CD4-positive, alpha-beta memory T cell (primary cell): ENCODE results near the gene SMCHD1. TPM values are rescaled to one million over a fixed set of nuclear protein-coding genes. Genes with fewer than 3 reads are reported as not detected.
A peak's percentile ranks its signal among the peaks of the same experiment; 100 is the strongest.

Experiments
- CTCF ChIA-PET: fragments of 350-600 bp; sonication (Branson Sonifier 250); formaldehyde crosslinking; loops from one replicate; lab custom pipeline; 2021; ENCODE audit warnings: inconsistent platforms; ENCODE audit not compliant: partially characterized antibody; lab: Charles Lee
- POLR2A ChIA-PET: fragments of 350-600 bp; sonication (Branson Sonifier 250); formaldehyde crosslinking; loops from one replicate; lab custom pipeline; 2021; ENCODE audit not compliant: partially characterized antibody; lab: Charles Lee
- DNase-seq, 5 donors: peaks; one replicate each; pipeline versions ENCODE4 v3.0.0 to v3.0.0-alpha.2; 2020 to 2022; ENCODE audit warnings: mixed read lengths in 1 of 5
- H3K27ac ChIP-seq: one replicate; pipeline ENCODE4 v1.7.0; 2013; ENCODE audit warnings: low read depth, low read length
- H3K27me3 ChIP-seq: 2 replicates; pipeline ENCODE4 v1.7.0; 2013; ENCODE audit warnings: mild to moderate bottlenecking, low read length, moderate library complexity; ENCODE audit not compliant: insufficient read depth
- H3K36me3 ChIP-seq: 2 replicates; pipeline ENCODE4 v1.7.0; 2013; ENCODE audit warnings: mild to moderate bottlenecking, low read length, moderate library complexity; ENCODE audit not compliant: insufficient read depth
- H3K4me1 ChIP-seq: 2 replicates; pipeline ENCODE4 v1.7.0; 2013; ENCODE audit warnings: mild to moderate bottlenecking, low read length, moderate library complexity; ENCODE audit not compliant: insufficient read depth
- H3K4me3 ChIP-seq, 2 donors: one replicate each; pipeline ENCODE4 v1.7.0; 2013; ENCODE audit warnings: low read length in 2 of 2, mild to moderate bottlenecking in 1 of 2
- H3K9me3 ChIP-seq, 2 donors: one replicate each; pipeline ENCODE4 v1.7.0; 2013; ENCODE audit warnings: low read length in 2 of 2, control low read depth in 1 of 2; ENCODE audit not compliant: control insufficient read depth in 1 of 2
- H3K27ac Mint-ChIP-seq, 7 donors: one replicate each; pipeline ENCODE4 v1.8.0; 2020 to 2021; ENCODE audit warnings: mixed read lengths in 7 of 7, mild to moderate bottlenecking in 6 of 7, inconsistent platforms in 3 of 7, moderate library complexity in 3 of 7
- H3K27me3 Mint-ChIP-seq, 2 donors: one replicate each; pipeline ENCODE4 v1.8.0; 2020 to 2021; ENCODE audit warnings: mixed read lengths in 2 of 2
- H3K36me3 Mint-ChIP-seq, 2 donors: one replicate each; pipeline ENCODE4 v1.8.0; 2020 to 2021; ENCODE audit warnings: mixed read lengths in 2 of 2, inconsistent platforms in 1 of 2, mild to moderate bottlenecking in 1 of 2
- H3K4me1 Mint-ChIP-seq, 4 donors: one replicate each; pipeline ENCODE4 v1.8.0; 2020 to 2021; ENCODE audit warnings: mixed read lengths in 4 of 4, mild to moderate bottlenecking in 1 of 4
- H3K4me3 Mint-ChIP-seq, 8 donors: one replicate each; pipeline ENCODE4 v1.8.0; 2020 to 2021; ENCODE audit warnings: mixed read lengths in 8 of 8, mild to moderate bottlenecking in 7 of 8, moderate library complexity in 6 of 8, inconsistent platforms in 3 of 8
- H3K9me3 Mint-ChIP-seq, 8 donors: one replicate each; pipeline ENCODE4 v1.8.0; 2020 to 2021; ENCODE audit warnings: mixed read lengths in 8 of 8, mild to moderate bottlenecking in 5 of 8, inconsistent platforms in 3 of 8, moderate library complexity in 1 of 8
- intact Hi-C: fragments of 100-400 bp; cut with micrococcal nuclease; formaldehyde crosslinking; loops from one replicate; pipeline ENCODE4 v1.15.1; 2023
- polyA plus RNA-seq, 2 donors: library from polyadenylated mRNA; unstranded; fragments of 300-500 nt; fragmentation: Illumina TruSeq; gene quantifications; one replicate each; pipeline ENCODE4 v1.2.3, GENCODE V29; 2021
- total RNA-seq, 2 experiments: library from RNA; stranded (reverse); gene quantifications; one replicate each; pipeline ENCODE4 v1.2.3, GENCODE V29; 2021

Gene SMCHD1
- 100 to 1,000 TPM; 268 to 288 TPM for total RNA-seq
- polyA plus RNA-seq: 10 to 100 TPM; 22.1 to 60.9 TPM

DNA sequence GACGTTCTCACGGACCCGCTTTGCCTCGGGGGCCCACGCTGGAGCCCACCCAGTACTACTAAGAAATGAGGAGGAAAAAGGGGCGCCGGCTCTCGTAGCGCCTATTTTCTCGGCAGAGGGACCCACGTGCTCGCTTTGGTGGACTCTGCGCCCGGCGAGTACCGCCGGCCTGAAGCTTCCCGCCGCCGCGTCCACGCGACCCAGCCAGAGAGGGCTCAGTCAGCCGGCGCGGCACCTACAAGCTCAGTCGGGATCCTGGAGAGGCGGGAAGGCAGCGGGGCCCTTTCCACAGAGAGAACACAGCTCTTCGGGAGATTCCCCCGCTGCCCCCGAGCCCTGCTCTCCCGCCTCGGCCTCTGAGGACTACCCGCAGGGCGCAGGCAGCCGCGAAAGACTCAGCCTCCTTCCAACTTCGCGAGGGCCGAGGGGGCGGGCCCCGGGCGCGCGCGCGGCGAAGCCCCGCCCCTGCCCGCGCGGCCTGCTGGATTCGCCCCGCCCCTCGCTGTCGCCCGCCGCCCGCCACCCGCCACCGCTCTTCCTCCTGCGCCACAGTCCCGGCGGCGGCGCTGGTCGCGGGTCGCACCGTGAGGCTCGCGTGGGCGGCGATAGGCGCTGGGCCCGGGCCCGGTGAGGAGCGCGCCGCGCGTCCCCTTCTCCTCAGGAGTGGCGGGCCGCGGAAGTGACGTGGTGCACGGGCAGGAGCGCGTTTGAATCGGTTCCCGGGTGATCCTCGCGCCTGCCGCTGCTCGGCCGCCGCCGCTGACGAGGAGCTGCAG, at the start of gene SMCHD1:
Gene SMCHD1, plus strand, starts transcription at position 549 of the 776 bp plus-strand sequence. CDS start 350 bp downstream, outside the sequence.
- ChIA-PET CTCF (interaction anchor here (0.9 to 5.5 kb wide), 13 partner anchors 10 to 330 kb away, joined by 3 to 75 read pairs (median 5); partner anchors contain the start of genes METTL4 and NDC80), POLR2A (interaction anchor here (0.6 to 6.3 kb wide), 40 partner anchors 10 to 594 kb away, joined by 3 to 698 read pairs (median 6); partner anchors contain the start of genes METTL4, MYL12A and NDC80)
- Mint-ChIP-seq H3K9me3 (no peaks in the 10 kb centered on the region), H3K4me1 (peaks cover 17 to 38% (median 27%) of the 10 kb centered on the region in 4 donors), H3K4me3 (peak within 1 kb of the TSS; percentile 89 to 99 (median 98)), H3K27ac (peak within 1 kb of the TSS; percentile 93 to 99 (median 98)), H3K36me3 (peaks cover 6 to 31% of the 10 kb centered on the region in 2 donors), H3K27me3 (no peaks in the 10 kb centered on the region)
- H3K9me3 ChIP-seq: no peaks in the 10 kb centered on the region
- H3K27ac ChIP-seq: peak within 1 kb of the TSS; percentile 99
- intact Hi-C loops: loop anchor here (1.0 to 10.0 kb wide), 8 partner anchors 14 to 789 kb away; partner anchors contain the start of genes LPIN2, METTL4 and NDC80
- peaks cover 23% of the 10 kb centered on the region for H3K4me1 ChIP-seq
- H3K4me3 ChIP-seq: peak within 1 kb of the TSS; percentile 66 to 98
- peak; percentile 88 to 92 (median 90) for DNase-seq
- H3K27me3 ChIP-seq: no peaks in the 10 kb centered on the region
- no peaks in the 10 kb centered on the region for H3K36me3 ChIP-seq

DNA sequence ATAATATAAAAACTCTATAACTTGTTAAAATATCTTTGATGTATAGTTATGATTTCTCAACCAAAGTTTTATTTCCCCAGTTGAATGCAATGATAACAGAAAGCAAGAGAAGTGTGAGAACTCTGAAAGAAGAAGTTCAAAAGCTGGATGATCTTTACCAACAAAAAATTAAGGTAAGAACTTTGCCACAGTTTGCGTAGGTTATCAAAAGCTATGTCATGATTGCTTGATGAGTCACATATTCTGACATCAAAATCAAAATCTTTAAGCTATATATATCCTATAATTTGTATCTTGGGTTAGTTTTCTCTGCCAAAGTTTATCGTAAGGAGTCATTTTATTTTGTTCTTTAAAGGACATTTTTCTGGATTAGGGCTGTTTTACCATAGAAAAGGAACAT, 49.2 kb upstream of the SMCHD1 start:
- Histone ChIP-seq H3K4me1 (peaks cover 59% of the 10 kb centered on the region), H3K9me3 (no peaks in the 10 kb centered on the region), H3K27me3 (no peaks in the 10 kb centered on the region), H3K36me3 (no peaks in the 10 kb centered on the region), H3K27ac (peak overlapping the region; percentile 55), H3K4me3 (peak overlapping the region in 1 of 2 donors; percentile 8)
- Mint-ChIP-seq H3K9me3 (no peaks in the 10 kb centered on the region), H3K36me3 (peaks cover 2 to 10% of the 10 kb centered on the region in 2 donors), H3K27me3 (no peaks in the 10 kb centered on the region), H3K27ac (peak overlapping the region; percentile 76 to 97 (median 93)), H3K4me1 (peaks cover 35 to 52% (median 44%) of the 10 kb centered on the region in 4 donors), H3K4me3 (peak overlapping the region; percentile 52 to 89 (median 66))
- intact Hi-C loops: no loop called here
- ChIA-PET CTCF (interaction anchor here (0.9 to 3.2 kb wide), 10 partner anchors 11 to 457 kb away, joined by 3 to 25 read pairs (median 6); partner anchors contain the start of gene SMCHD1), POLR2A (interaction anchor here (0.6 to 12.4 kb wide), 20 partner anchors 9 to 102 kb away, joined by 3 to 282 read pairs (median 4); partner anchors contain the start of genes METTL4, NDC80 and SMCHD1)
- DNase-seq: peak in 4 of 5 donors; percentile 41 to 54 (median 46)

DNA sequence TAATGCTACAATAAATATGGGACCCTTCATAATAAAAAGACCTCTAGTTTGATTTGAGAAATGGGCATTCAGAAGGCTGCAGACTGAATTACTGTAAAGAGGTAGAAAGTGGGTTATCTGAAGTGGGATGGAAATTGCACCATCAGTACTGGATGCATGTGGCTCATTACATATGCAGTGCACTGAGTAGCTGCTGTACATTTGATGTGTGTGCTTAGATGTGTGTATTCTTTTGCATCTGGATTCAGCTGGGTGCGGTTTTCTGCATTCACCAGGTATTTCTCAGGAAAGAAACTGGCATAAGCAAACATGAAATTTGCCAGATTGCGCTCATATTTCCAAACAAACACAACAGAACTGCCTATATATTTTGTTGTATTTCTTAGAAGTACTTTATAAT, 45.9 kb upstream of the SMCHD1 start:
- H3K4me3 Mint-ChIP-seq: no peak overlapping the region
- H3K27me3 Mint-ChIP-seq: no peaks in the 10 kb centered on the region
- Histone ChIP-seq H3K4me1 (peaks cover 30% of the 10 kb centered on the region), H3K36me3 (no peaks in the 10 kb centered on the region), H3K9me3 (no peaks in the 10 kb centered on the region), H3K27ac (no peak overlapping the region), H3K4me3 (no peak overlapping the region), H3K27me3 (no peaks in the 10 kb centered on the region)
- peaks cover 26 to 37% (median 28%) of the 10 kb centered on the region in 4 donors for H3K4me1 Mint-ChIP-seq
- intact Hi-C loops: no loop called here
- DNase-seq: no peak
- ChIA-PET POLR2A (interaction anchor here (1.9 to 12.4 kb wide), 3 partner anchors 10 to 48 kb away, joined by 5 to 282 read pairs (median 148); partner anchors contain the start of gene SMCHD1), CTCF (interaction anchor here (1.0 to 1.6 kb wide), 2 partner anchors 27 to 35 kb away, joined by 3 to 4 read pairs; no protein-coding TSS in a partner anchor)
- peaks cover 0 to under 1% (median 0%) of the 10 kb centered on the region in 8 donors for H3K9me3 Mint-ChIP-seq
- peaks cover 6 to 24% of the 10 kb centered on the region in 2 donors for H3K36me3 Mint-ChIP-seq
- peak overlapping the region in 3 of 7 donors; percentile 27 to 75 (median 37) for H3K27ac Mint-ChIP-seq

DNA sequence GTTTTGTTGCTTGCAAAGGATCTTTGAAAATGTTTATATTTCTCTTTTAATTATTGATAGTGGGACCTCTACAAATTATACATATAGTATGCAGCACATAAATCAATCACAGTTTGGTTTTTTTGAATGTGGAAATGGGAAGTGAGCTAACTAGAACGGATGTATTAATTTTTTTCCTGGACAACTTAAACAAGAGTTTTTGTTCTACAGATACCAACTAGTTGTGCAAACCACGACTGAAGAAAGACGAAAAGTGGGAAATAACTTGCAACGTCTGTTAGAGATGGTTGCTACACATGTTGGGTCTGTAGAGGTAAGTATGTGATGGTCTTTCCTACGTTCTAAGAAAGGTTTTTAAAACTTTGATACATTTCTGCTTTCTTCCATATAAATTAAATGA, 45.0 kb upstream of the SMCHD1 start:
- Histone ChIP-seq H3K36me3 (no peaks in the 10 kb centered on the region), H3K4me1 (peaks cover 21% of the 10 kb centered on the region), H3K27ac (no peak overlapping the region), H3K9me3 (no peaks in the 10 kb centered on the region), H3K27me3 (no peaks in the 10 kb centered on the region), H3K4me3 (no peak overlapping the region)
- intact Hi-C loops: no loop called here
- peaks cover 10 to 34% of the 10 kb centered on the region in 2 donors for H3K36me3 Mint-ChIP-seq
- H3K27ac Mint-ChIP-seq: no peak overlapping the region
- CTCF ChIA-PET: no interaction called here
- POLR2A ChIA-PET: interaction anchor here (8.7 to 12.4 kb wide), 2 partner anchors 25 to 47 kb away, joined by 148 to 282 read pairs; partner anchors contain the start of gene SMCHD1
- H3K4me3 Mint-ChIP-seq: no peak overlapping the region
- peaks cover 0 to 5% (median 2%) of the 10 kb centered on the region in 8 donors for H3K9me3 Mint-ChIP-seq
- peaks cover 18 to 28% (median 20%) of the 10 kb centered on the region in 4 donors for H3K4me1 Mint-ChIP-seq
- no peak for DNase-seq
- H3K27me3 Mint-ChIP-seq: no peaks in the 10 kb centered on the region

DNA sequence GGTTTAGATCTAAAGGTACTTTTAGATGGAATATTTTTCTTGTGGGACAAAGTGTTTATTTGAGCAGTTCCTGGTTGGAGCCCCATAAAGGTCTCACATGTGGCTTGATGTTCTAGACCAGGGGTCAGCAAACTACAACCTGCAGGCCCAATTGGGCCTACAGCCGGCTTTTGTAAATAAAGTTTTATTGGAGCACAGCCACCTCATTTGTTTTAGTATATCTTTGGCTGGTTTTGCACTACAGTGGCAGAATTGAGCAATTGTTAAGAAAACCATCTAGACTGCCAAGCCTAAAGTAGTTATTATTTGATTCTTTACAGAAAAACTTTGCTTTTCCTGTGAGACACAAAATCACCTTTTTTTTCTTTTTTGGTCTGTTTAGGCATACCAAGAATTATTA, 42.5 kb upstream of the SMCHD1 start:
- Mint-ChIP-seq H3K27ac (peak overlapping the region in 1 of 7 donors; percentile 17), H3K36me3 (peaks cover 8 to 39% of the 10 kb centered on the region in 2 donors), H3K4me1 (peaks cover 8 to 14% (median 11%) of the 10 kb centered on the region in 4 donors), H3K4me3 (no peak overlapping the region), H3K27me3 (no peaks in the 10 kb centered on the region), H3K9me3 (peaks cover 0 to 5% (median 2%) of the 10 kb centered on the region in 8 donors)
- CTCF ChIA-PET: interaction anchor here (0.7 kb wide), 1 partner anchor 24 kb away, joined by 3 read pairs; no protein-coding TSS in a partner anchor
- no peak for DNase-seq
- no peaks in the 10 kb centered on the region for H3K9me3 ChIP-seq
- no peaks in the 10 kb centered on the region for H3K36me3 ChIP-seq
- H3K27me3 ChIP-seq: no peaks in the 10 kb centered on the region
- no peak overlapping the region for H3K4me3 ChIP-seq
- intact Hi-C loops: no loop called here
- H3K4me1 ChIP-seq: peaks cover 4% of the 10 kb centered on the region
- POLR2A ChIA-PET: interaction anchor here (12.4 kb wide), 1 partner anchor 23 kb away, joined by 282 read pairs; no protein-coding TSS in a partner anchor
- no peak overlapping the region for H3K27ac ChIP-seq

DNA sequence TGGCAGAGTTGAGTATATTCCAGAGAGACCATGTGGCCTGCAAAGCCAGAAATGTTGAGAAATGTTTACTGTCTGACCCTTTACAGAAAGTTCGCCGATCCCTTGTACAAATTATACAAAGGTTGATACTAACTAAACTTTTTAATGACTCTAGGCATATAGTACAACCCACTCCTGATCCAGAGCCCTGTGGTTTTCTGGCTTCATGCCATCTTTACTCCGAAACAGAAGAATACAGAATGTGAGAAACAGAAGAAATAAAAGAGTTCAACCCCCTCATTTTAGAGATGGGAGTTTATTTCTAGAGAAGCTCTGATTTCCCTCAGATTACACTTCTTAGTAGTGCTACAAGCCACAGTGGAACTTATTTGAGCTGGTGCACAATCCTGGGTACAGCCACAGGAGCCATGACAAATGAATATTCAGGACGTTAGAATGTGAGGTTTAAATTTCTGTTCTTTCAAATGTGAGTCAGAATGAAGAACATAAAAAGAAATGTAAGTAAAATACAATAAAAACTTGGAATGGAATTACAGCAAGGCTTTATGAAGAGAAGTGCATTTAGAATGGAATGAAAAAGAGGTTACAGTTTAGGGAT, 38.0 kb upstream of the SMCHD1 start:
- Mint-ChIP-seq H3K4me3 (no peak overlapping the region), H3K36me3 (peaks cover 3 to 23% of the 10 kb centered on the region in 2 donors)

More for the DNA sequence above, 38.0 kb upstream of the SMCHD1 start:
- no peaks in the 10 kb centered on the region for H3K4me1 ChIP-seq
- CTCF ChIA-PET: no interaction called here
- Mint-ChIP-seq H3K9me3 (peaks cover 0 to 5% (median 2%) of the 10 kb centered on the region in 8 donors), H3K4me1 (peaks cover 0 to 6% (median under 1%) of the 10 kb centered on the region in 4 donors), H3K27me3 (no peaks in the 10 kb centered on the region), H3K27ac (no peak overlapping the region)
- no peaks in the 10 kb centered on the region for H3K27me3 ChIP-seq
- no peak for DNase-seq
- POLR2A ChIA-PET: no interaction called here
- H3K36me3 ChIP-seq: no peaks in the 10 kb centered on the region
- H3K4me3 ChIP-seq: no peak overlapping the region
- intact Hi-C loops: no loop called here
- no peaks in the 10 kb centered on the region for H3K9me3 ChIP-seq
- H3K27ac ChIP-seq: no peak overlapping the region
